Neural cell (in vitro differentiated cells): ENCODE measurements around the gene MCAM. TPM values are rescaled to one million over a fixed set of nuclear protein-coding genes. Genes with fewer than 3 reads are reported as not detected.
A peak's percentile ranks its signal among the peaks of the same experiment; 100 is the strongest.

Experiments
- H2AFZ ChIP-seq: fragments of 200-600, 300-800 bp; sonication (generic), shearing (Covaris generic); 2 replicates; pipeline ENCODE4 v1.6.0; 2014; ENCODE audit warnings: low read depth, mild to moderate bottlenecking, antibody characterized with exemption, low read length, moderate library complexity
- H3F3A ChIP-seq: fragments of 200-600 bp; shearing (Covaris generic); 2 replicates; pipeline ENCODE4 v1.6.1; 2016; ENCODE audit warnings: mild to moderate bottlenecking, moderate library complexity, mixed read lengths, antibody characterized with exemption, low read length; ENCODE audit not compliant: insufficient read depth, poor library complexity, severe bottlenecking
- H3K27ac ChIP-seq: fragments of 200-600, 300-800 bp; sonication (generic), shearing (Covaris generic); 2 replicates; pipeline ENCODE4 v1.5.1; 2014; ENCODE audit warnings: mild to moderate bottlenecking, low read length, moderate library complexity
- H3K27me3 ChIP-seq: fragments of 300-800, 200-600 bp; sonication (generic), shearing (Covaris generic); 2 replicates; pipeline ENCODE4 v1.6.0; 2014; ENCODE audit warnings: mild to moderate bottlenecking, low read depth, low read length, moderate library complexity; ENCODE audit not compliant: insufficient read depth
- H3K36me3 ChIP-seq: fragments of 300-800, 200-600 bp; sonication (generic), shearing (Covaris generic); 2 replicates; pipeline ENCODE4 v1.5.1; 2014; ENCODE audit warnings: mild to moderate bottlenecking, antibody characterized with exemption, low read length, moderate library complexity; ENCODE audit not compliant: insufficient read depth
- H3K4me2 ChIP-seq: fragments of 300-800, 200-600 bp; sonication (generic), shearing (Covaris generic); 2 replicates; pipeline ENCODE4 v1.6.0; 2014; ENCODE audit warnings: mild to moderate bottlenecking, low read length
- H3K4me3 ChIP-seq: fragments of 300-800, 200-600 bp; sonication (generic), shearing (Covaris generic); 2 replicates; pipeline ENCODE4 v1.5.1; 2014; ENCODE audit warnings: mild to moderate bottlenecking, low read length, moderate library complexity
- H3K79me2 ChIP-seq: fragments of 200-600 bp; shearing (Covaris generic); replicated peaks from 2 replicates; pipeline ENCODE4 v1.6.0; 2014; ENCODE audit warnings: mild to moderate bottlenecking, low read length, moderate library complexity; ENCODE audit not compliant: insufficient read depth
- H3K9ac ChIP-seq: fragments of 300-800, 200-600 bp; sonication (generic), shearing (Covaris generic); 2 replicates; pipeline ENCODE4 v1.6.1; 2016; ENCODE audit warnings: mild to moderate bottlenecking, low read length, mixed read lengths
- H3K9me2 ChIP-seq: fragments of 200-600 bp; shearing (Covaris generic); 2 replicates; pipeline ENCODE4 v1.6.1; 2016; ENCODE audit warnings: mild to moderate bottlenecking, low read length, mixed read lengths; ENCODE audit not compliant: insufficient read depth
- H3K9me3 ChIP-seq: fragments of 200-600, 300-800 bp; sonication (generic), shearing (Covaris generic); 2 replicates; pipeline ENCODE4 v1.6.1; 2016; ENCODE audit warnings: mild to moderate bottlenecking, mixed run types, low read length, moderate library complexity, mixed read lengths
- H4K20me1 ChIP-seq: fragments of 200-600 bp; shearing (Covaris generic); 2 replicates; pipeline ENCODE4 v1.6.1; 2016; ENCODE audit warnings: mild to moderate bottlenecking, mixed run types; ENCODE audit not compliant: insufficient read depth
- EP300 ChIP-seq: fragments of 450-650 bp; conservative IDR thresholded peaks from 2 replicates; pipeline ENCODE4 v1.6.1; 2014; ENCODE audit warnings: antibody characterized with exemption, mild to moderate bottlenecking, moderate library complexity; ENCODE audit not compliant: poor library complexity, severe bottlenecking
- EZH2 ChIP-seq: fragments of 200-600, 300-800 bp; shearing (Covaris generic), sonication (generic); IDR thresholded peaks from 2 replicates; pipeline ENCODE4 v1.6.1; 2014; ENCODE audit warnings: antibody characterized with exemption, low read length, borderline replicate concordance, mild to moderate bottlenecking; ENCODE audit not compliant: insufficient read depth, poor library complexity, severe bottlenecking
- MXI1 ChIP-seq: fragments of 450-650 bp; conservative IDR thresholded peaks from 2 replicates; pipeline ENCODE4 v1.6.1; 2014; ENCODE audit warnings: antibody characterized with exemption, mild to moderate bottlenecking; ENCODE audit not compliant: poor library complexity, severe bottlenecking
- POLR2AphosphoS5 ChIP-seq: IDR thresholded peaks from 2 replicates; pipeline ENCODE4 v1.6.1; 2012
- RAD21 ChIP-seq: fragments of 450-650 bp; conservative IDR thresholded peaks from 2 replicates; pipeline ENCODE4 v1.6.1; 2014; ENCODE audit warnings: antibody characterized with exemption, mild to moderate bottlenecking, moderate library complexity
- SMC3 ChIP-seq: fragments of 450-650 bp; conservative IDR thresholded peaks from 2 replicates; pipeline ENCODE4 v1.6.1; 2014; ENCODE audit warnings: antibody characterized with exemption, mild to moderate bottlenecking, moderate library complexity; ENCODE audit not compliant: poor library complexity
- TAF1 ChIP-seq: IDR thresholded peaks from 2 replicates; pipeline ENCODE4 v1.6.1; 2012; ENCODE audit warnings: low read depth
- polyA plus RNA-seq: library from polyadenylated mRNA; depleted of rRNA; stranded (reverse); fragments of >200 nt; gene quantifications from 2 replicates; pipeline ENCODE4 v1.2.3, GENCODE V29; 2014
- TF ChIP-seq, protein P1 (sequence below): fragments of 450-650 bp; IDR thresholded peaks from 2 replicates; pipeline ENCODE4 v1.5.1; 2014; ENCODE audit warnings: antibody characterized with exemption, mild to moderate bottlenecking, moderate library complexity; ENCODE audit not compliant: poor library complexity, severe bottlenecking
- TF ChIP-seq, protein P2 (sequence below): IDR thresholded peaks from 2 replicates; pipeline ENCODE4 v1.6.1; 2012; ENCODE audit warnings: borderline replicate concordance

The MCAM gene
- polyA plus RNA-seq, 1 donor from 2014 or later, result 7.5 TPM

DNA sequence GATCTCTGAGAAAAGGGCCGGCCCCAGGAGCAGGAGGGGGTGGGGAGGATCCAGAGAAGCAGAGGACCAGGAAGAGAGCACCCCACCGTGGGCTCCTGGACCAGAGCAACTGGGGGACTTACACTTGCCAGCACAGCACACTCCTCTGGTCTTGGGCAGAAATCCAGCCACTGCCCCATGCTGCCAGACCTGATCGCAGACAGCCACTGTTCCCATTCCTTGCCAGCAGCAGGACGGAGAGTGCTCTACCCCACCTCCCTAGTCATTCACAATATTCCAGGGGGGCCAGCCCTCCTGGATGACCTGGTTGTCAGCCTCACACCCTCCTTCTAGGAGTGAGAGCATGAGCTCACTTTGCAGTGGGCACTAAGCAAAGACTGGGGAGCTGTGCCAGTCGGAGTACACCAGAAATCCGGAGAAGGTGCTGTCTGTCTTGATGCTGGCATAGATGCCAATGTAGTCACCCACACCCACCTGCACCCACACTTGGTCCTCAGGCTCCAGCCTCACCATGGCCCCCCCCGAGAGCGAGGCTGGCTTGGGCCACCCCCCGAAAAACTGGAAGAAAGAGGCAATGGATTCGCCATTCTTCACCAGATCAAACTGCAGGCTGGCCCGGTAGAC is 22.1 kb upstream of the MCAM start:
- peaks cover 6% of the 10 kb centered on the region for H3K79me2 ChIP-seq

DNA sequence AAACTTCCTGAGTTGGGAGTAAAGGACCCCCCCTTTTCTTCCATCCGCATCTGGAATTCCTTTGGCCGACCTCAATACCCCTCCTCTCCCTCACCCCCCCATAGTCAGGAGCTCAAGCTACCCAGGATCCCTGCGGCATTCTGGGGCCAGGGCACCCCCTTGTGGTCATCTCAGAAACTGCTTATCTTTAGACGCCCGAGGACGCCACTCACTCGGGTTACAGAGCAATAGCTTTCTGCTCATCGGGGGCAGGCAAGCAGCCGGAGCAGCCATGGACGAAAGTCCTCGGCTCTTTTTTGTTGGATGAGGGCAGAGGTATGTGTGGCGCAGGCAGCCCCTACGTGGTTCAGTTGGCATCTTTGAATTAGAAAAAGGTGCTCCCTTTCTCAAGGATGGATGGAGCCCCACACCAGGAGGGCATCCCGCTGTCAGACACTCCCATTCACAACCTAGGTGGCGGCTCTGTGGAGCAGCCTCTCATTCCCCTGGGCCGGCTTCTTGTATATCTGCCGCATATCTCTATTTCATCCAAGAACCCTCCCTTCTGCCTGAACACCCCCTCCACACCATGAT is 21.5 kb upstream of the MCAM start:
- H3K4me2 ChIP-seq, result no peak overlapping the region
- H3F3A ChIP-seq, result no peaks in the 10 kb centered on the region
- H3K9me2 ChIP-seq, result no peaks in the 10 kb centered on the region
- peaks cover 36% of the 10 kb centered on the region for H3K27me3 ChIP-seq
- H4K20me1 ChIP-seq, result no peaks in the 10 kb centered on the region
- no peaks in the 10 kb centered on the region for H3K36me3 ChIP-seq
- H2AFZ ChIP-seq, result no peak overlapping the region
- peak overlapping the region; percentile 34 for H3K9ac ChIP-seq
- TF ChIP-seq POLR2AphosphoS5 (no peak), EZH2 (no peak), SMC3 (peak; percentile 82), RAD21 (peak; percentile 82)
- TF ChIP-seq, protein P1, sequence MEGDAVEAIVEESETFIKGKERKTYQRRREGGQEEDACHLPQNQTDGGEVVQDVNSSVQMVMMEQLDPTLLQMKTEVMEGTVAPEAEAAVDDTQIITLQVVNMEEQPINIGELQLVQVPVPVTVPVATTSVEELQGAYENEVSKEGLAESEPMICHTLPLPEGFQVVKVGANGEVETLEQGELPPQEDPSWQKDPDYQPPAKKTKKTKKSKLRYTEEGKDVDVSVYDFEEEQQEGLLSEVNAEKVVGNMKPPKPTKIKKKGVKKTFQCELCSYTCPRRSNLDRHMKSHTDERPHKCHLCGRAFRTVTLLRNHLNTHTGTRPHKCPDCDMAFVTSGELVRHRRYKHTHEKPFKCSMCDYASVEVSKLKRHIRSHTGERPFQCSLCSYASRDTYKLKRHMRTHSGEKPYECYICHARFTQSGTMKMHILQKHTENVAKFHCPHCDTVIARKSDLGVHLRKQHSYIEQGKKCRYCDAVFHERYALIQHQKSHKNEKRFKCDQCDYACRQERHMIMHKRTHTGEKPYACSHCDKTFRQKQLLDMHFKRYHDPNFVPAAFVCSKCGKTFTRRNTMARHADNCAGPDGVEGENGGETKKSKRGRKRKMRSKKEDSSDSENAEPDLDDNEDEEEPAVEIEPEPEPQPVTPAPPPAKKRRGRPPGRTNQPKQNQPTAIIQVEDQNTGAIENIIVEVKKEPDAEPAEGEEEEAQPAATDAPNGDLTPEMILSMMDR, result peak; percentile 90
- H3K27ac ChIP-seq, result no peak overlapping the region
- H3K9me3 ChIP-seq, result no peaks in the 10 kb centered on the region
- peaks cover 6% of the 10 kb centered on the region for H3K79me2 ChIP-seq
- H3K4me3 ChIP-seq, result peak overlapping the region; percentile 40

More for the DNA sequence above, 22.1 kb upstream of the MCAM start:
- no peaks in the 10 kb centered on the region for H4K20me1 ChIP-seq
- peaks cover 36% of the 10 kb centered on the region for H3K27me3 ChIP-seq
- no peak overlapping the region for H3K4me3 ChIP-seq
- H3F3A ChIP-seq, result no peaks in the 10 kb centered on the region
- no peak overlapping the region for H3K27ac ChIP-seq
- H3K9me2 ChIP-seq, result no peaks in the 10 kb centered on the region
- no peak overlapping the region for H3K4me2 ChIP-seq
- no peaks in the 10 kb centered on the region for H3K36me3 ChIP-seq
- TF ChIP-seq MXI1 (no peak), EZH2 (no peak), EP300 (no peak), TAF1 (no peak), POLR2AphosphoS5 (no peak), SMC3 (no peak), RAD21 (no peak)
- TF ChIP-seq, protein P2, sequence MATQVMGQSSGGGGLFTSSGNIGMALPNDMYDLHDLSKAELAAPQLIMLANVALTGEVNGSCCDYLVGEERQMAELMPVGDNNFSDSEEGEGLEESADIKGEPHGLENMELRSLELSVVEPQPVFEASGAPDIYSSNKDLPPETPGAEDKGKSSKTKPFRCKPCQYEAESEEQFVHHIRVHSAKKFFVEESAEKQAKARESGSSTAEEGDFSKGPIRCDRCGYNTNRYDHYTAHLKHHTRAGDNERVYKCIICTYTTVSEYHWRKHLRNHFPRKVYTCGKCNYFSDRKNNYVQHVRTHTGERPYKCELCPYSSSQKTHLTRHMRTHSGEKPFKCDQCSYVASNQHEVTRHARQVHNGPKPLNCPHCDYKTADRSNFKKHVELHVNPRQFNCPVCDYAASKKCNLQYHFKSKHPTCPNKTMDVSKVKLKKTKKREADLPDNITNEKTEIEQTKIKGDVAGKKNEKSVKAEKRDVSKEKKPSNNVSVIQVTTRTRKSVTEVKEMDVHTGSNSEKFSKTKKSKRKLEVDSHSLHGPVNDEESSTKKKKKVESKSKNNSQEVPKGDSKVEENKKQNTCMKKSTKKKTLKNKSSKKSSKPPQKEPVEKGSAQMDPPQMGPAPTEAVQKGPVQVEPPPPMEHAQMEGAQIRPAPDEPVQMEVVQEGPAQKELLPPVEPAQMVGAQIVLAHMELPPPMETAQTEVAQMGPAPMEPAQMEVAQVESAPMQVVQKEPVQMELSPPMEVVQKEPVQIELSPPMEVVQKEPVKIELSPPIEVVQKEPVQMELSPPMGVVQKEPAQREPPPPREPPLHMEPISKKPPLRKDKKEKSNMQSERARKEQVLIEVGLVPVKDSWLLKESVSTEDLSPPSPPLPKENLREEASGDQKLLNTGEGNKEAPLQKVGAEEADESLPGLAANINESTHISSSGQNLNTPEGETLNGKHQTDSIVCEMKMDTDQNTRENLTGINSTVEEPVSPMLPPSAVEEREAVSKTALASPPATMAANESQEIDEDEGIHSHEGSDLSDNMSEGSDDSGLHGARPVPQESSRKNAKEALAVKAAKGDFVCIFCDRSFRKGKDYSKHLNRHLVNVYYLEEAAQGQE, result no peak
- TF ChIP-seq, protein P1, result no peak
- no peaks in the 10 kb centered on the region for H3K9me3 ChIP-seq
- no peak overlapping the region for H2AFZ ChIP-seq
- H3K9ac ChIP-seq, result no peak overlapping the region
